Right lobe of liver (tissue), 6 donors: ENCODE measurements around the gene FAXC. TPM values are rescaled to one million over a fixed set of nuclear protein-coding genes. Genes with fewer than 3 reads are reported as not detected.

Source experiments
- ATAC-seq, 4 donors: fragments of 200-7000 bp; cut with Tn5 transposase; one replicate each; pipeline ENCODE4 v1.9.1; 2020; ENCODE audit warnings: mild to moderate bottlenecking in 4 of 4, moderate library complexity in 4 of 4
- DNase-seq, 3 donors: peaks; one replicate each; pipeline ENCODE4 v3.0.0-alpha.2; 2020
- H3K27ac ChIP-seq, 3 donors: fragments of 200-600 bp; one replicate each; pipeline ENCODE4 v1.8.0; 2022
- H3K27me3 ChIP-seq, 2 donors: fragments of 200-600 bp; one replicate each; pipeline ENCODE4 v1.8.0; 2022
- H3K36me3 ChIP-seq, 4 donors: fragments of 200-600 bp; sonication (generic) in 1 of 4; one replicate each; pipeline versions ENCODE4 v1.5.1 to v1.8.0; 2017 to 2022; ENCODE audit warnings: control low read depth in 1 of 4
- H3K4me1 ChIP-seq, 4 donors: fragments of 200-600 bp; sonication (generic) in 1 of 4; one replicate each; pipeline versions ENCODE4 v1.5.1 to v1.8.0; 2017 to 2022; ENCODE audit warnings: control low read depth in 1 of 4
- H3K4me3 ChIP-seq, 3 donors: fragments of 200-600 bp; one replicate each; pipeline ENCODE4 v1.8.0; 2022
- H3K9me3 ChIP-seq, 4 donors: fragments of 200-600 bp; sonication (generic) in 1 of 4; one replicate each; pipeline versions ENCODE4 v1.5.1 to v1.8.0; 2017 to 2022; ENCODE audit warnings: control low read depth in 1 of 4
- CTCF ChIP-seq, 4 donors: fragments of 200-600 bp in 3 of 4; fragments of 450-650 bp in 1 of 4; IDR thresholded peaks; one replicate each; pipeline versions ENCODE4 v1.5.1 to v1.8.0; 2016 to 2022; ENCODE audit warnings: antibody characterized with exemption in 4 of 4, mild to moderate bottlenecking in 2 of 4
- POLR2A ChIP-seq: fragments of 450-650 bp; IDR thresholded peaks from one replicate; pipeline ENCODE4 v1.6.1; 2017; ENCODE audit warnings: antibody characterized with exemption, mild to moderate bottlenecking
- WGBS: methylation state at CpG from one replicate; pipeline ENCODE4 v1.1.6; 2018; ENCODE audit warnings: low coverage, low lambda C conversion rate; ENCODE audit not compliant: insufficient coverage; ENCODE audit errors: missing lambda C conversion rate; 5-methylcytosine and 5-hydroxymethylcytosine counted together
- intact Hi-C, 2 donors: fragments of 100-400 bp; cut with DNase I; formaldehyde crosslinking; loops; one replicate each; pipeline versions ENCODE4 v1.11.2 to v1.14.1; 2022
- total RNA-seq, 6 experiments: library from RNA; depleted of rRNA in 2 of 6; stranded (reverse); fragments of >200 nt in 2 of 6; fragmentation: NEBNext Ultra II Directional in 3 of 6; extraction: Animal tissue kit (Norgen Biotek cat#: 25700) in 3 of 6; gene quantifications; one replicate each; pipeline versions ENCODE4 v1.1.0 to v1.2.4, GENCODE V29; 2016 to 2023
- donor health status: DM: no; HTN: yes; CAD: no.
- donor health status: DM: no; HTN: no; CAD: no.
- donor health status: DM: no; HTN: no; CAD: no.
- donor health status: DM: no; HTN: yes; CAD: no.
- donor health status: DM: no; HTN: yes; CAD: no.

The FAXC gene
- total RNA-seq, 6 experiments from 2014 or later = not detected

GRCh38 chr6:99236010-99236409 lies 113.5 kb downstream of the FAXC start:
- no peaks in the 10 kb centered on the region for H3K27me3 ChIP-seq
- no peak overlapping the region for H3K27ac ChIP-seq
- H3K4me3 ChIP-seq = no peak overlapping the region
- no peaks in the 10 kb centered on the region for H3K4me1 ChIP-seq
- no peak for TF ChIP-seq POLR2A
- no peak for TF ChIP-seq CTCF (IDR thresholded peaks at IDR 0.05)
- ATAC-seq = peak in 3 of 4 donors; percentile 27 to 53 (median 47)
- H3K36me3 ChIP-seq = no peaks in the 10 kb centered on the region
- no peaks in the 10 kb centered on the region for H3K9me3 ChIP-seq
- intact Hi-C loops = no loop called here
- WGBS = 41% methylated on average over 3 of the region's 3 CpGs
- DNase-seq = no peak

- no peak for ATAC-seq
- Histone ChIP-seq H3K27me3 (no peaks in the 10 kb centered on the region), H3K27ac (no peak overlapping the region), H3K4me3 (no peak overlapping the region), H3K4me1 (no peaks in the 10 kb centered on the region), H3K9me3 (no peaks in the 10 kb centered on the region), H3K36me3 (no peaks in the 10 kb centered on the region)
- no peak for DNase-seq
- intact Hi-C loops = no loop called here
- 73% methylated on average over 4 of the region's 4 CpGs for WGBS
- TF ChIP-seq CTCF (IDR thresholded peaks at IDR 0.05) (no peak), POLR2A (no peak)
These were observed 116.3 kb downstream of the FAXC start for GRCh38 chr6:99233219-99233618.

- Histone ChIP-seq H3K4me1 (no peaks in the 10 kb centered on the region), H3K27ac (no peak overlapping the region), H3K9me3 (no peaks in the 10 kb centered on the region), H3K36me3 (no peaks in the 10 kb centered on the region), H3K27me3 (no peaks in the 10 kb centered on the region), H3K4me3 (no peak overlapping the region)
- no peak for ATAC-seq
- intact Hi-C loops = no loop called here
- DNase-seq = no peak
- WGBS = 61% methylated on average over 8 of the region's 8 CpGs
- no peak for TF ChIP-seq POLR2A
- no peak for TF ChIP-seq CTCF (IDR thresholded peaks at IDR 0.05)
These were observed 117.4 kb downstream of the FAXC start for GRCh38 chr6:99232056-99232455.

GRCh38 chr6:99225172-99225571 lies 124.3 kb downstream of the FAXC start:
- H3K4me3 ChIP-seq = no peak overlapping the region
- H3K9me3 ChIP-seq = no peaks in the 10 kb centered on the region
- WGBS = 53% methylated on average over 3 of the region's 3 CpGs
- TF ChIP-seq POLR2A (no peak), CTCF (IDR thresholded peaks at IDR 0.05) (no peak)
- DNase-seq = no peak
- H3K27me3 ChIP-seq = no peaks in the 10 kb centered on the region
- intact Hi-C loops = no loop called here
- H3K4me1 ChIP-seq = no peaks in the 10 kb centered on the region
- ATAC-seq = no peak
- H3K36me3 ChIP-seq = no peaks in the 10 kb centered on the region
- no peak overlapping the region for H3K27ac ChIP-seq

Other genes starting within 250 kb of the FAXC start
- 1 to 10 TPM; 5.6 to 8.2 (median 6.7) TPM for gene COQ3, start 44.5 kb upstream of the FAXC start, total RNA-seq
- 10 to 100 TPM; 26.8 to 43.3 (median 33.9) TPM for gene PNISR, start 75.6 kb upstream of the FAXC start, total RNA-seq
- 1 to 10 TPM; 4.5 to 6.8 (median 5.5) TPM for gene USP45, start 165.7 kb upstream of the FAXC start, total RNA-seq
- 10 to 100 TPM; 30.8 to 45.5 (median 36.0) TPM for gene CCNC, start 219.0 kb upstream of the FAXC start, total RNA-seq